OCI-LY1 (cell line): ENCODE measurements around the gene CCDC150.

Experiments used
- H2AFZ ChIP-seq: fragments of 200-600 bp; sonication (generic), shearing (Covaris generic); 2 replicates; pipeline ENCODE4 v1.6.0; 2014; ENCODE audit warnings: antibody characterized with exemption, mild to moderate bottlenecking, low read length
- H3F3A ChIP-seq: fragments of 200-600 bp; sonication (generic), shearing (Covaris generic); 2 replicates; pipeline ENCODE4 v1.6.0; 2014; ENCODE audit warnings: mild to moderate bottlenecking, antibody characterized with exemption, low read length, moderate library complexity; ENCODE audit not compliant: insufficient read depth
- H3K27ac ChIP-seq: fragments of 200-600 bp; sonication (generic); 2 replicates; pipeline ENCODE4 v1.5.1; 2014; ENCODE audit warnings: low read length, mixed run types, mild to moderate bottlenecking, low read depth; ENCODE audit not compliant: poor library complexity, severe bottlenecking
- H3K27me3 ChIP-seq: fragments of 200-600 bp; sonication (generic); 2 replicates; pipeline ENCODE4 v1.6.0; 2014; ENCODE audit warnings: antibody characterized with exemption, mild to moderate bottlenecking, low read length, moderate library complexity; ENCODE audit not compliant: insufficient read depth
- H3K36me3 ChIP-seq: fragments of 200-600 bp; sonication (generic); 2 replicates; pipeline ENCODE4 v1.6.1; 2014; ENCODE audit warnings: mild to moderate bottlenecking, antibody characterized with exemption, low read length, moderate library complexity, mixed read lengths; ENCODE audit not compliant: insufficient read depth
- H3K4me1 ChIP-seq: fragments of 200-600 bp; sonication (generic); 2 replicates; pipeline ENCODE4 v1.5.1; 2014; ENCODE audit warnings: mild to moderate bottlenecking, low read length, moderate library complexity; ENCODE audit not compliant: insufficient read depth, severe bottlenecking
- H3K4me2 ChIP-seq: fragments of 200-600 bp; sonication (generic), shearing (Covaris generic); 2 replicates; pipeline ENCODE4 v1.6.1; 2014; ENCODE audit warnings: low read length
- H3K4me3 ChIP-seq: fragments of 200-600 bp; sonication (generic); 2 replicates; pipeline ENCODE4 v1.5.1; 2014; ENCODE audit warnings: low read length, low read depth, mild to moderate bottlenecking, mixed read lengths; ENCODE audit not compliant: poor library complexity, severe bottlenecking
- H3K79me2 ChIP-seq: fragments of 200-600 bp; shearing (Covaris generic); 2 replicates; pipeline ENCODE4 v1.6.1; 2016; ENCODE audit warnings: mixed run types, low read length, mixed read lengths; ENCODE audit not compliant: insufficient read depth
- H3K9ac ChIP-seq: fragments of 200-600 bp; sonication (generic), shearing (Covaris generic); 2 replicates; pipeline ENCODE4 v1.6.1; 2014; ENCODE audit warnings: mild to moderate bottlenecking, low read length, mixed read lengths
- H3K9me2 ChIP-seq: fragments of 200-600 bp; sonication (generic), shearing (Covaris generic); 2 replicates; pipeline ENCODE4 v1.6.1; 2014; ENCODE audit warnings: low read depth, mild to moderate bottlenecking, low read length, mixed read lengths
- H3K9me3 ChIP-seq: fragments of 200-600 bp; shearing (Covaris generic); 2 replicates; pipeline ENCODE4 v1.6.1; 2014; ENCODE audit warnings: low read length, mixed read lengths
- H4K20me1 ChIP-seq: fragments of 200-600 bp; sonication (generic), shearing (Covaris generic); 2 replicates; pipeline ENCODE4 v1.6.0; 2016; ENCODE audit warnings: mild to moderate bottlenecking, low read length; ENCODE audit not compliant: insufficient read depth
- CTCF ChIP-seq: fragments of 200-600 bp; sonication (generic), shearing (Covaris generic); IDR thresholded peaks from 2 replicates; pipeline ENCODE4 v1.5.1; 2017; ENCODE audit warnings: mild to moderate bottlenecking, antibody characterized with exemption, low read length, moderate library complexity, mixed read lengths
- EZH2 ChIP-seq: fragments of 200-600 bp; sonication (generic), shearing (Covaris generic); IDR thresholded peaks from 2 replicates; pipeline ENCODE4 v1.8.0; 2017; ENCODE audit warnings: borderline replicate concordance, mixed run types, mild to moderate bottlenecking, antibody characterized with exemption, low read length, moderate library complexity, mixed read lengths

The CCDC150 gene

GRCh38 chr2:196723571-196723970 is 84.1 kb downstream of the CCDC150 start:
- Histone ChIP-seq H3K4me1 (no peaks in the 10 kb centered on the region), H3K79me2 (no peaks in the 10 kb centered on the region), H3K4me2 (no peak overlapping the region), H3K9me2 (no peaks in the 10 kb centered on the region), H3K36me3 (peaks cover 57% of the 10 kb centered on the region), H3K9ac (no peak overlapping the region), H4K20me1 (no peaks in the 10 kb centered on the region), H3K27ac (no peak overlapping the region), H3K9me3 (no peaks in the 10 kb centered on the region), H2AFZ (no peak overlapping the region), H3K27me3 (no peaks in the 10 kb centered on the region), H3K4me3 (no peak overlapping the region), H3F3A (no peaks in the 10 kb centered on the region)
- TF ChIP-seq CTCF: no peak
- no peak for TF ChIP-seq EZH2

- Histone ChIP-seq H4K20me1 (no peaks in the 10 kb centered on the region), H2AFZ (no peak overlapping the region), H3F3A (no peaks in the 10 kb centered on the region), H3K27me3 (no peaks in the 10 kb centered on the region), H3K4me1 (no peaks in the 10 kb centered on the region), H3K9me3 (no peaks in the 10 kb centered on the region), H3K4me2 (no peak overlapping the region), H3K27ac (no peak overlapping the region), H3K4me3 (no peak overlapping the region), H3K9me2 (no peaks in the 10 kb centered on the region), H3K36me3 (peaks cover 69% of the 10 kb centered on the region), H3K79me2 (no peaks in the 10 kb centered on the region), H3K9ac (no peak overlapping the region)
- TF ChIP-seq EZH2 (no peak), CTCF (no peak)
Observed at GRCh38 chr2:196725218-196725617, 85.7 kb downstream of the CCDC150 start.

GRCh38 chr2:196725882-196726281 is 86.4 kb downstream of the CCDC150 start:
- no peaks in the 10 kb centered on the region for H3K9me2 ChIP-seq
- H3K79me2 ChIP-seq: no peaks in the 10 kb centered on the region
- no peak overlapping the region for H2AFZ ChIP-seq
- H3K27me3 ChIP-seq: no peaks in the 10 kb centered on the region
- no peaks in the 10 kb centered on the region for H4K20me1 ChIP-seq
- H3K36me3 ChIP-seq: peaks cover 69% of the 10 kb centered on the region
- H3K4me1 ChIP-seq: no peaks in the 10 kb centered on the region
- no peaks in the 10 kb centered on the region for H3F3A ChIP-seq
- TF ChIP-seq CTCF (no peak), EZH2 (no peak)
- H3K4me3 ChIP-seq: no peak overlapping the region
- H3K9me3 ChIP-seq: no peaks in the 10 kb centered on the region
- H3K9ac ChIP-seq: no peak overlapping the region
- H3K27ac ChIP-seq: no peak overlapping the region
- H3K4me2 ChIP-seq: no peak overlapping the region
